ENCODE results near the gene TMC4.

Gene TMC4

DNA sequence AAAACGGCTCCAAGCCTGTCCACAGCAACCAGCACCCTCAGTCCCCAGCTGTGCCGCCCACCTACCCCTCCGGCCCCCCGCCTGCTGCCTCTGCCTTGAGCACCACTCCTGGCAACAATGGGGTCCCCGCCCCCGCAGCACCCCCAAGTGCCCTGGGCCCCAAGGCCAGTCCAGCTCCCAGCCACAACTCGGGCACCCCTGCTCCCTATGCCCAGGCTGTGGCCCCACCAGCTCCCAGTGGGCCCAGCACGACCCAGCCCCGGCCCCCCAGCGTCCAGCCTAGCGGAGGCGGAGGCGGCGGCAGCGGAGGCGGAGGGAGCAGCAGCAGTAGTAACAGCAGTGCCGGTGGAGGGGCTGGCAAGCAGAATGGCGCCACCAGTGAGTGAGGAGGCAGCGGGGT lies 24.8 kb downstream of the TMC4 start:
- H3K27ac ChIP-seq, result no peak overlapping the region
- H3K4me3 ChIP-seq, result no peak overlapping the region
- H3K9me3 ChIP-seq (ENCODE audit: low read depth, low read length), result no peaks in the 10 kb centered on the region
- TF ChIP-seq EZH2 (IDR thresholded peaks at IDR 0.05) (no peak), FOXP2 (optimal IDR thresholded peaks at IDR 0.05; ENCODE audit: control extremely low read depth, extremely low read length, insufficient read depth) (no peak), POLR2AphosphoS5 (IDR thresholded peaks at IDR 0.05; ENCODE audit: borderline replicate concordance, low read depth, low read length) (no peak)
- H3K36me3 ChIP-seq (ENCODE audit: insufficient read depth, low read length), result peaks cover 85% of the 10 kb centered on the region
- no peak for DNase-seq (ENCODE audit: low read depth, low spot score)
- no peak overlapping the region for H3K9ac ChIP-seq (ENCODE audit: insufficient read length)

DNA sequence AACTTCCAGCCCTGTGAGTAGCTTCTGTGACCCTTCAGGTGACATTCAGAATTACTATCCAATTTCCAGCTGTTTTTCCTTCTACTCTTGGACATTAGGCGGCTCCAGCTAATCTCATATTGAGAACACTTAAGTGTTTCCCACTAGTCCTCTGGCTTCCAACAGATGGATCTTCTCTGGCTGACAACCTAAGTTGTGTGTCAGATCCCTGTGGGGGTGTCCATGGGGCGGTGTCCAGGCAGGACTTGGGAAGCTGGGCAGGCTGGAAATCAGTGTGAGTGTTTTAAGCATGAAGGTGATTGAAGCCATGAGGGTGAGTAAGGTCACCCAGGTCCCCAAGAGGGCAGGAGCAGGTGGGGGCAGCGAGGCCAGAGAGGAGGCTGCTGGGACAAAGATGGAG lies 25.3 kb downstream of the TMC4 start:
- Histone ChIP-seq H3K4me3 (no peak overlapping the region), H3K27ac (no peak overlapping the region), H3K9me3 (ENCODE audit: low read depth, low read length) (no peaks in the 10 kb centered on the region), H3K9ac (ENCODE audit: insufficient read length) (no peak overlapping the region), H3K36me3 (ENCODE audit: insufficient read depth, low read length) (peaks cover 85% of the 10 kb centered on the region)
- TF ChIP-seq EZH2 (IDR thresholded peaks at IDR 0.05) (no peak), POLR2AphosphoS5 (IDR thresholded peaks at IDR 0.05; ENCODE audit: borderline replicate concordance, low read depth, low read length) (no peak), FOXP2 (optimal IDR thresholded peaks at IDR 0.05; ENCODE audit: control extremely low read depth, extremely low read length, insufficient read depth) (no peak)
- DNase-seq (ENCODE audit: low read depth, low spot score), result no peak

GRCh38 chr19:54145541-54146158 lies 27.3 kb downstream of the TMC4 start:
- DNase-seq (ENCODE audit: low read depth, low spot score), result no peak
- H3K27ac ChIP-seq, result no peak overlapping the region
- no peak overlapping the region for H3K4me3 ChIP-seq
- peaks cover 80% of the 10 kb centered on the region for H3K36me3 ChIP-seq (ENCODE audit: insufficient read depth, low read length)
- TF ChIP-seq POLR2AphosphoS5 (IDR thresholded peaks at IDR 0.05; ENCODE audit: borderline replicate concordance, low read depth, low read length) (no peak), EZH2 (IDR thresholded peaks at IDR 0.05) (no peak), FOXP2 (optimal IDR thresholded peaks at IDR 0.05; ENCODE audit: control extremely low read depth, extremely low read length, insufficient read depth) (no peak)
- no peaks in the 10 kb centered on the region for H3K9me3 ChIP-seq (ENCODE audit: low read depth, low read length)
- no peak overlapping the region for H3K9ac ChIP-seq (ENCODE audit: insufficient read length)

- TF ChIP-seq POLR2AphosphoS5 (IDR thresholded peaks at IDR 0.05; ENCODE audit: borderline replicate concordance, low read depth, low read length) (no peak), EZH2 (IDR thresholded peaks at IDR 0.05) (no peak), FOXP2 (optimal IDR thresholded peaks at IDR 0.05; ENCODE audit: control extremely low read depth, extremely low read length, insufficient read depth) (no peak)
- no peak overlapping the region for H3K4me3 ChIP-seq
- no peak overlapping the region for H3K27ac ChIP-seq
- DNase-seq (ENCODE audit: low read depth, low spot score), result no peak
- no peak overlapping the region for H3K9ac ChIP-seq (ENCODE audit: insufficient read length)
- H3K36me3 ChIP-seq (ENCODE audit: insufficient read depth, low read length), result peaks cover 76% of the 10 kb centered on the region
- H3K9me3 ChIP-seq (ENCODE audit: low read depth, low read length), result no peaks in the 10 kb centered on the region
Observed at GRCh38 chr19:54142166-54142780, 30.7 kb downstream of the TMC4 start.

DNA sequence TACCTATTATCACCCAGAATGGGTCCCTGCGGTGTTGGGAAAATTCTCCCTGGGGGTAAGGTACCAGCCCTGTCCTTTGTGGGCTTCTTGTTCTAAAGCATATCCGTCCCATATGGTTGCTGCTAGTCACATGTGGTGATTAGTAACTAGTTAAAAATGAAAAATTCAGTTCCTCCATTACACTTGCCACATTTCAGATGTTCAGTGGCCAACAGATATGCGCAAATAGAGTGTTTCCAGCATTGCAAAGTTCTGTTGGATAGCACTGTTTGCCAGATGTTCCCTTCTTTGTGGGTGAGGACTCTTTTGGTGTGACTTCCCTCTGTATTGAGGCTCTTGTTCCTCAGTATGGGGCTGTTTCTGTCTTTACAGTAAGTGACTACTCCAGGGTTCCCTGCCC lies 31.6 kb downstream of the TMC4 start:
- Histone ChIP-seq H3K9ac (ENCODE audit: insufficient read length) (no peak overlapping the region), H3K9me3 (ENCODE audit: low read depth, low read length) (no peaks in the 10 kb centered on the region), H3K36me3 (ENCODE audit: insufficient read depth, low read length) (peaks cover 66% of the 10 kb centered on the region), H3K27ac (no peak overlapping the region), H3K4me3 (no peak overlapping the region)
- TF ChIP-seq FOXP2 (optimal IDR thresholded peaks at IDR 0.05; ENCODE audit: control extremely low read depth, extremely low read length, insufficient read depth) (no peak), POLR2AphosphoS5 (IDR thresholded peaks at IDR 0.05; ENCODE audit: borderline replicate concordance, low read depth, low read length) (no peak), EZH2 (IDR thresholded peaks at IDR 0.05) (no peak)
- DNase-seq (ENCODE audit: low read depth, low spot score), result no peak

DNA sequence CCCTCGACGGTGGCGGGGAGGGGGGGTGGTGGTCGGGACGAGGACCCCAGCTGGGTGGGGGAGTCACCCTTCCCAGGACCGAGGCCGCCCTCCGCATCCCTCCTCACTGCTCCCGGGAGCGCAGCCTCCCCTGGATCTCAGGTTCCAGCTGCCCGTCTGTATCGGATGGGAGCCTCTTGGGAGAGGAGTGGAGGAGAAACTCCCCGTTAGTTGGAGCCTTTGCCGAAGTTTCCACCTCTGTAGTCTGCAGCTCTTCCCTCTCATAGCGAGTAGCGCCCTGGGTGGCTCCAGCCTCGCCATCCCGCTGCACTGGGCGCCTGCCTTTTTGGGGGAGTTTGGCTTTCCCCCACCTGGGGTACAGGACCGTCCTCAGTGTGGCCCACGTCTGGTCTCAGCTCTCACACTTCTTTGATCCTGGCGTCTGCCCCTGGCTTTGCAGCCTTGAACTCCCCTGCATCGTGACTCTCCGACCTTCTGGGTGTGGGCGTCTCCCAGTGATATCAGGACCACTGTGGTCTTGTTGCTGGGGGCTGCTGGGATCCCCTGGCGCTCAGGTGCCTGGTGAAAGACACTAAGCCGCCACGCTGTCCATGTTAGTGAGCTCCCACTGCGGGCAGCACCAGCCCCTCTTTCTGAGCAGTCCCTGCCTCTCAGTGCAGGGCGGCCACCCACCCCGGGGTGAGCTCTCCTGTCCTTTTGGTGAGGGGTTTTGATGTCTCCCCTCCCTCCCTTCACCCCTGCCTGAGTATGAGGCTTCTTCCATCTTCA lies 34.3 kb downstream of the TMC4 start:
- DNase-seq (ENCODE audit: low read depth, low spot score), result no peak
- Histone ChIP-seq H3K9ac (ENCODE audit: insufficient read length) (peak overlapping the region; percentile 98), H3K27ac (no peak overlapping the region), H3K36me3 (ENCODE audit: insufficient read depth, low read length) (peaks cover 40% of the 10 kb centered on the region), H3K4me3 (peak overlapping the region; percentile 89), H3K9me3 (ENCODE audit: low read depth, low read length) (no peaks in the 10 kb centered on the region)
- TF ChIP-seq POLR2AphosphoS5 (IDR thresholded peaks at IDR 0.05; ENCODE audit: borderline replicate concordance, low read depth, low read length), result no peak; the same call in 1 of the 2 replicates
- no peak for TF ChIP-seq FOXP2 (optimal IDR thresholded peaks at IDR 0.05; ENCODE audit: control extremely low read depth, extremely low read length, insufficient read depth)
- TF ChIP-seq EZH2 (IDR thresholded peaks at IDR 0.05), result no peak

- TF ChIP-seq EZH2 (IDR thresholded peaks at IDR 0.05) (no peak), FOXP2 (optimal IDR thresholded peaks at IDR 0.05; ENCODE audit: control extremely low read depth, extremely low read length, insufficient read depth) (no peak), POLR2AphosphoS5 (IDR thresholded peaks at IDR 0.05; ENCODE audit: borderline replicate concordance, low read depth, low read length) (peak; percentile 76)
- DNase-seq (ENCODE audit: low read depth, low spot score), result no peak
- Histone ChIP-seq H3K4me3 (peak within 1 kb of the TSS; percentile 89), H3K9me3 (ENCODE audit: low read depth, low read length) (no peaks in the 10 kb centered on the region), H3K27ac (peak within 1 kb of the TSS; percentile 91), H3K36me3 (ENCODE audit: insufficient read depth, low read length) (peaks cover 32% of the 10 kb centered on the region; the same call in 1 of the 2 replicates), H3K9ac (ENCODE audit: insufficient read length) (peak within 1 kb of the TSS; percentile 98)
Observed at GRCh38 chr19:54137699-54138488, 35.1 kb downstream of the TMC4 start, which contains the start of gene CNOT3. Gene CNOT3 (plus strand): TSS chr19:54137762. CDS start chr19:54142979, 5,217 bp downstream.

Data from SK-N-MC (cell line).